H1 (cell line): ENCODE results near the gene RAB31. TPM values are rescaled to one million over a fixed set of nuclear protein-coding genes. Genes with fewer than 3 reads are reported as not detected.
A peak's percentile ranks its signal among the peaks of the same experiment; 100 is the strongest.

ENCODE experiments used
- CTCF ChIA-PET: fragments of 300-600 bp; sonication (Branson Sonifier 250); formaldehyde crosslinking; loops from one replicate; lab custom pipeline; 2021; ENCODE audit not compliant: partially characterized antibody; lab: Charles Lee
- POLR2A ChIA-PET: fragments of 300-600 bp; sonication (Branson Sonifier 250); formaldehyde crosslinking; loops from one replicate; lab custom pipeline; 2021; ENCODE audit warnings: inconsistent platforms; ENCODE audit not compliant: partially characterized antibody; lab: Charles Lee
- DNase-seq, 2 experiments: peaks; one replicate each; pipeline versions ENCODE4 v3.0.0 to v3.0.0-alpha.2; 2010 to 2022; ENCODE audit warnings: low spot score in 2 of 2, low read depth in 1 of 2, mixed read lengths in 1 of 2
- FAIRE-seq: peaks from 2 replicates; lab custom pipeline; 2011; peaks lifted over from hg19 to GRCh38; lab: Jason Lieb, UNC
- H2AFZ ChIP-seq: 2 replicates; pipeline ENCODE4 v1.8.1; 2012; ENCODE audit warnings: low read length, inconsistent platforms
- H2AK5ac ChIP-seq: 2 replicates; pipeline ENCODE4 v1.6.1; 2013; ENCODE audit warnings: low read depth, low read length
- H2BK120ac ChIP-seq: replicated peaks from 2 replicates; pipeline ENCODE3; 2013; ENCODE audit warnings: low read depth, low read length, inconsistent platforms
- H2BK12ac ChIP-seq: 2 replicates; pipeline ENCODE4 v1.6.1; 2013; ENCODE audit warnings: low read depth, low read length
- H2BK15ac ChIP-seq: 2 replicates; pipeline ENCODE4 v1.6.1; 2013; ENCODE audit warnings: low read length
- H2BK20ac ChIP-seq: 2 replicates; pipeline ENCODE4 v1.6.1; 2013; ENCODE audit warnings: low read length
- H2BK5ac ChIP-seq: 2 replicates; pipeline ENCODE4 v1.6.1; 2013; ENCODE audit warnings: low read depth, low read length
- H3K14ac ChIP-seq: 2 replicates; pipeline ENCODE4 v1.6.1; 2013; ENCODE audit warnings: inconsistent platforms; ENCODE audit not compliant: insufficient read length
- H3K18ac ChIP-seq: 2 replicates; pipeline ENCODE4 v1.6.1; 2013; ENCODE audit warnings: low read length; ENCODE audit errors: extremely low read depth
- H3K23ac ChIP-seq: 2 replicates; pipeline ENCODE4 v1.6.1; 2013; ENCODE audit warnings: inconsistent platforms; ENCODE audit not compliant: insufficient read length
- H3K23me2 ChIP-seq: 2 replicates; pipeline ENCODE4 v1.6.1; 2013; ENCODE audit warnings: low read depth, low read length
- H3K27ac ChIP-seq: 2 replicates; pipeline ENCODE4 v1.6.1; 2011; ENCODE audit warnings: low read depth, low read length, inconsistent platforms
- H3K27me3 ChIP-seq, 4 experiments: replicated peaks in 1 of 4; 1 replicate in 1 of 4; 2 replicates in 3 of 4; pipeline versions ENCODE4 v1.6.1 to v1.8.1; 2011 to 2013; ENCODE audit warnings: low read length in 3 of 4, mild to moderate bottlenecking in 3 of 4, inconsistent platforms in 2 of 4, mixed read lengths in 2 of 4, moderate library complexity in 1 of 4; ENCODE audit not compliant: control insufficient read depth in 3 of 4, insufficient read depth in 3 of 4; ENCODE audit errors: extremely low read depth in 1 of 4
- H3K36me3 ChIP-seq, 4 experiments: 2 replicates each; pipeline versions ENCODE4 v1.6.1 to v1.8.1; 2011 to 2013; ENCODE audit warnings: mild to moderate bottlenecking in 4 of 4, low read length in 3 of 4, moderate library complexity in 2 of 4, control low read depth in 1 of 4, inconsistent platforms in 1 of 4; ENCODE audit not compliant: insufficient read depth in 4 of 4, control insufficient read depth in 2 of 4
- H3K4ac ChIP-seq: replicated peaks from 2 replicates; pipeline ENCODE3; 2013; ENCODE audit warnings: low read length, low read depth, mixed read lengths, inconsistent platforms; ENCODE audit not compliant: insufficient read length
- H3K4me1 ChIP-seq, 4 experiments: replicated peaks in 1 of 4; 1 replicate in 1 of 4; 2 replicates in 3 of 4; pipeline versions ENCODE4 v1.6.1 to v1.8.1; 2011 to 2013; ENCODE audit warnings: low read length in 3 of 4, inconsistent platforms in 2 of 4, mixed read lengths in 1 of 4; ENCODE audit not compliant: insufficient read depth in 4 of 4, control insufficient read depth in 3 of 4
- H3K4me2 ChIP-seq, 2 experiments: 2 replicates each; pipeline versions ENCODE4 v1.6.1 to v1.8.1; 2011 to 2013; ENCODE audit warnings: low read depth in 2 of 2, low read length in 2 of 2, control low read depth in 1 of 2, inconsistent platforms in 1 of 2, mild to moderate bottlenecking in 1 of 2; ENCODE audit not compliant: insufficient read depth in 1 of 2
- H3K4me3 ChIP-seq, 4 experiments: fragments of 200-600, 300-600 bp in 1 of 4; sonication (generic), shearing (Covaris generic), sonication (Bioruptor Twin) in 1 of 4; 2 replicates each; pipeline versions ENCODE4 v1.5.1 to v1.8.1; 2011 to 2016; ENCODE audit warnings: low read length in 4 of 4, low read depth in 3 of 4, control low read depth in 2 of 4, inconsistent platforms in 2 of 4, mild to moderate bottlenecking in 2 of 4, mixed read lengths in 1 of 4, moderate library complexity in 1 of 4; ENCODE audit not compliant: insufficient read depth in 2 of 4; ENCODE audit errors: extremely low read depth in 1 of 4
- H3K56ac ChIP-seq: replicated peaks from 2 replicates; pipeline ENCODE3; 2013; ENCODE audit warnings: low read depth, mild to moderate bottlenecking, mixed read lengths, low read length, inconsistent platforms; ENCODE audit not compliant: insufficient read length
- H3K79me1 ChIP-seq: 2 replicates; pipeline ENCODE4 v1.6.1; 2013; ENCODE audit warnings: low read depth, low read length, control low read depth
- H3K79me2 ChIP-seq, 2 experiments: 2 replicates each; pipeline versions ENCODE4 v1.6.1 to v1.8.1; 2012 to 2013; ENCODE audit warnings: low read length in 2 of 2, mild to moderate bottlenecking in 2 of 2, inconsistent platforms in 1 of 2; ENCODE audit not compliant: insufficient read depth in 2 of 2, control insufficient read depth in 1 of 2
- H3K9ac ChIP-seq, 4 experiments: replicated peaks in 1 of 4; 1 replicate in 1 of 4; 2 replicates in 3 of 4; pipeline versions ENCODE4 v1.6.1 to v1.8.1; 2011 to 2013; ENCODE audit warnings: low read depth in 3 of 4, low read length in 3 of 4, control low read depth in 2 of 4, mild to moderate bottlenecking in 2 of 4, moderate library complexity in 2 of 4, inconsistent platforms in 1 of 4; ENCODE audit errors: extremely low read depth in 1 of 4
- H3K9me3 ChIP-seq, 2 experiments: 2 replicates each; pipeline versions ENCODE4 v1.6.1 to v1.8.1; 2012 to 2013; ENCODE audit warnings: mild to moderate bottlenecking in 2 of 2, moderate library complexity in 2 of 2, control low read depth in 1 of 2, inconsistent platforms in 1 of 2, low read depth in 1 of 2, low read length in 1 of 2, mixed read lengths in 1 of 2; ENCODE audit not compliant: insufficient read depth in 2 of 2
- H4K20me1 ChIP-seq, 2 experiments: replicated peaks in 1 of 2; 2 replicates each; pipeline versions ENCODE3 to v1.8.1; 2011 to 2013; ENCODE audit warnings: inconsistent platforms in 2 of 2, low read length in 2 of 2, mild to moderate bottlenecking in 1 of 2; ENCODE audit not compliant: insufficient read depth in 2 of 2, control insufficient read depth in 1 of 2
- H4K5ac ChIP-seq: 2 replicates; pipeline ENCODE4 v1.6.1; 2013; ENCODE audit warnings: low read length, low read depth, mixed read lengths, inconsistent platforms; ENCODE audit not compliant: insufficient read length
- H4K8ac ChIP-seq: 2 replicates; pipeline ENCODE4 v1.8.0; 2013; ENCODE audit warnings: mild to moderate bottlenecking, moderate library complexity, low read length, inconsistent platforms; ENCODE audit not compliant: insufficient read depth; ENCODE audit errors: extremely low read depth
- H4K91ac ChIP-seq: replicated peaks from 2 replicates; pipeline ENCODE3; 2013; ENCODE audit warnings: low read length, mixed read lengths, inconsistent platforms; ENCODE audit not compliant: insufficient read length
- CHD1 ChIP-seq: IDR thresholded peaks from 2 replicates; pipeline ENCODE4 v1.6.1; 2012; ENCODE audit warnings: low read depth, low read length, improper control_type of control experiment
- CHD2 ChIP-seq: IDR thresholded peaks from 2 replicates; pipeline ENCODE4 v1.6.1; 2012; ENCODE audit warnings: low read length, improper control_type of control experiment
- EP300 ChIP-seq, 2 experiments: IDR thresholded peaks; 1 replicate in 1 of 2; 2 replicates in 1 of 2; pipeline ENCODE4 v1.6.1; 2011 to 2012; ENCODE audit warnings: low read depth in 2 of 2, low read length in 2 of 2, mild to moderate bottlenecking in 2 of 2, borderline replicate concordance in 1 of 2, inconsistent platforms in 1 of 2, moderate library complexity in 1 of 2
- HDAC2 ChIP-seq, 2 experiments: fragments of 300-600 bp in 1 of 2; sonication (generic) in 1 of 2; IDR thresholded peaks; 2 replicates each; pipeline ENCODE4 v1.6.1; 2011 to 2012; ENCODE audit warnings: low read depth in 2 of 2, low read length in 2 of 2, mild to moderate bottlenecking in 2 of 2, moderate library complexity in 2 of 2, borderline replicate concordance in 1 of 2, inconsistent platforms in 1 of 2
- HDAC6 ChIP-seq: IDR thresholded peaks from one replicate; pipeline ENCODE4 v1.7.1; 2012; ENCODE audit warnings: low read depth, mild to moderate bottlenecking, inconsistent platforms, low read length, moderate library complexity
- RNF2 ChIP-seq: fragments of 200-900, 300-1000 bp; sonication (generic); IDR thresholded peaks from 2 replicates; pipeline ENCODE4 v1.7.1; 2016; ENCODE audit warnings: borderline replicate concordance, low read depth, mild to moderate bottlenecking, antibody characterized with exemption, low read length; ENCODE audit not compliant: poor library complexity, severe bottlenecking; ENCODE audit errors: missing control alignments
- RXRA ChIP-seq: IDR thresholded peaks from 2 replicates; pipeline ENCODE4 v1.6.1; 2011; ENCODE audit warnings: low read depth, mild to moderate bottlenecking, low read length, moderate library complexity; ENCODE audit not compliant: insufficient read depth
- SAP30 ChIP-seq: fragments of 300-600 bp; sonication (generic); IDR thresholded peaks from 2 replicates; pipeline ENCODE4 v1.7.1; 2012; ENCODE audit warnings: low read length, moderate library complexity, mild to moderate bottlenecking, inconsistent platforms; ENCODE audit not compliant: insufficient read depth, insufficient replicate concordance
- SUZ12 ChIP-seq: fragments of 200-600 bp; sonication (generic); IDR thresholded peaks from 2 replicates; pipeline ENCODE4 v1.6.1; 2012; ENCODE audit warnings: mild to moderate bottlenecking, inconsistent platforms, low read length, moderate library complexity, mixed read lengths
- USF2 ChIP-seq: IDR thresholded peaks from 2 replicates; pipeline ENCODE4 v1.6.1; 2011; ENCODE audit warnings: low read length, improper control_type of control experiment
- WGBS, 2 experiments: shearing (Covaris generic) in 1 of 2; methylation state at CpG; one replicate each; pipeline versions ENCODE4 v1.1.6 to v1.1.7; 2013 to 2015; ENCODE audit warnings: low lambda C conversion rate in 2 of 2, mixed read lengths in 2 of 2, inconsistent platforms in 1 of 2, low coverage in 1 of 2, missing lambda C conversion rate in 1 of 2; ENCODE audit not compliant: insufficient replicate concordance in 2 of 2, insufficient coverage in 1 of 2, insufficient read length in 1 of 2; ENCODE audit errors: extremely low coverage in 1 of 2, missing lambda C conversion rate in 1 of 2; 5-methylcytosine and 5-hydroxymethylcytosine counted together
- polyA plus RNA-seq, 7 experiments: library from polyadenylated mRNA; depleted of rRNA in 3 of 7; stranded (reverse) in 5 of 7; unstranded in 2 of 7; fragments of >200 nt in 5 of 7; fragments of 200-250 nt in 2 of 7; gene quantifications; 1 replicate in 5 of 7; 2 replicates in 1 of 7; 4 replicates in 1 of 7; pipeline versions ENCODE4 v1.2.1 to v1.2.3, GENCODE V29; 2011 to 2013; ENCODE audit warnings: missing spikeins in 2 of 7, mixed read lengths in 2 of 7
- total RNA-seq: library from RNA; stranded (reverse); fragmentation: NEBNext Ultra II Directional; extraction: Animal tissue kit (Norgen Biotek cat#: 25700); gene quantifications from 2 replicates; pipeline ENCODE4 v1.2.1, GENCODE V29; 2021

The RAB31 gene
- total and polyA plus RNA-seq, 2 of the 8 experiments (the other 6 are each of a cell fraction or from before 2014, with no cell fraction given): 15.2 to 40.9 TPM

- no peaks in the 10 kb centered on the region for H3K27me3 ChIP-seq
- no peak overlapping the region for H3K14ac ChIP-seq
- H3K9ac ChIP-seq: no peak overlapping the region
- H3K27ac ChIP-seq: no peak overlapping the region
- no peak overlapping the region for H4K91ac ChIP-seq
- CTCF ChIA-PET: interaction anchor here (0.6 to 0.8 kb wide), 2 partner anchors 29 to 38 kb away, joined by 3 read pairs; no protein-coding TSS in a partner anchor
- peak overlapping the region; percentile 26; the same call in 1 of the 2 replicates for H2BK5ac ChIP-seq
- no peaks in the 10 kb centered on the region for H3K79me1 ChIP-seq
- H2BK20ac ChIP-seq: no peak overlapping the region; the same call in 1 of the 2 replicates
- no peaks in the 10 kb centered on the region for H3K9me3 ChIP-seq
- H4K5ac ChIP-seq: no peak overlapping the region
- H2AK5ac ChIP-seq: no peak overlapping the region
- no peaks in the 10 kb centered on the region for H3K36me3 ChIP-seq
- peak overlapping the region; percentile 29 to 35; a peak in 3 of 4 replicates for H3K4me2 ChIP-seq
- no peak overlapping the region for H2BK12ac ChIP-seq
- H2AFZ ChIP-seq: no peak overlapping the region
- H3K23ac ChIP-seq: no peak overlapping the region
- no peaks in the 10 kb centered on the region; the same call in 1 of the 2 replicates for H3K23me2 ChIP-seq
- no peak overlapping the region for H3K56ac ChIP-seq
- POLR2A ChIA-PET: interaction anchor here (1.3 kb wide), 1 partner anchor 11 kb away, joined by 3 read pairs; no protein-coding TSS in a partner anchor
- no peak overlapping the region for H2BK15ac ChIP-seq
- no peak overlapping the region for H4K8ac ChIP-seq
- no peaks in the 10 kb centered on the region for H4K20me1 ChIP-seq
- no peaks in the 10 kb centered on the region for H3K79me2 ChIP-seq
- WGBS, 2 experiments: 73% methylated on average over 8 of the region's 8 CpGs; no CpG with 5 or more reads in 1 of the 2 experiments
- H2BK120ac ChIP-seq: no peak overlapping the region
- FAIRE-seq: no peak
- no peak overlapping the region; the same call in 1 of the 2 replicates for H3K18ac ChIP-seq
- no peak for DNase-seq
- H3K4me1 ChIP-seq: peaks cover 12 to 30% (median 19%) of the 10 kb centered on the region in 4 experiments
- H3K4ac ChIP-seq: no peak overlapping the region
- no peak overlapping the region for H3K4me3 ChIP-seq
- TF ChIP-seq EP300 (IDR thresholded peaks at IDR 0.05; ENCODE audit: borderline replicate concordance in 1 of 2, low read depth in 2 of 2, low read length in 2 of 2): no peak
- no peak for TF ChIP-seq CHD1
- no peak for TF ChIP-seq HDAC6
- no peak for TF ChIP-seq SAP30
- TF ChIP-seq HDAC2 (IDR thresholded peaks at IDR 0.05; ENCODE audit: borderline replicate concordance in 1 of 2, low read depth in 2 of 2, low read length in 2 of 2): no peak
- no peak for TF ChIP-seq USF2
- no peak for TF ChIP-seq SUZ12
- TF ChIP-seq RNF2: no peak
- TF ChIP-seq CHD2: no peak
- no peak for TF ChIP-seq RXRA
Measured at GRCh38 chr18:9742524-9743131, 34.5 kb downstream of the RAB31 start.
